Suprapubic skin (tissue), 4 donors: ENCODE measurements around the gene SLC5A4.

Experiments
- POLR2A ChIP-seq, 2 donors: fragments of 450-650 bp; IDR thresholded peaks; one replicate each; pipeline ENCODE4 v1.6.1; 2017; ENCODE audit warnings: antibody characterized with exemption in 2 of 2, mild to moderate bottlenecking in 2 of 2, moderate library complexity in 2 of 2
- POLR2AphosphoS5 ChIP-seq, 3 donors: sonication (generic); formaldehyde crosslinking; IDR thresholded peaks; one replicate each; pipeline ENCODE4 v1.6.1; 2017; ENCODE audit warnings: antibody characterized with exemption in 3 of 3
- TF ChIP-seq, protein P1 (sequence below), 2 donors: fragments of 200-600 bp in 1 of 2; fragments of 450-650 bp in 1 of 2; sonication (generic) in 1 of 2; IDR thresholded peaks; one replicate each; pipeline ENCODE4 v1.5.1; 2016 to 2019; ENCODE audit warnings: antibody characterized with exemption in 2 of 2, mild to moderate bottlenecking in 1 of 2, moderate library complexity in 1 of 2

DNA sequence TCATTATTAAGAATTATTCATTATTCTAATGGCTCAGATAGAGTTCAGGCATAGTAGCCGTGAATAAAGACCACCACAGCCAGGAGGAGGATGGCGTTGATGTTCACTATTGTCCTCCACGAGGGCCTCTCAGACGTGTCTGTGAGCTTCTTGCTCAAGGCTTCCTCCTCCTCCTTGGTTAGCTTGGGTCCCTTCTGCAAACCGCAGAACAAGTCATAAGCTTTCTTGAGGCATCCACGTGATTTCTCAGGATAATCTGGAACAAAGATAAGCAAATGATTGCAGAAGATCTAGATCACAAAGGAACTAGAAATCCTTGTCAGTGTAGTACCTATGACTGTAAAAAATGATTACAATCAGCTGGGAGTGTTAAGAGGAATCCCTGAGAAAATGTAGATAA, 36.7 kb downstream of the SLC5A4 start:
- TF ChIP-seq POLR2AphosphoS5 (IDR thresholded peaks at IDR 0.05) (no peak), POLR2A (IDR thresholded peaks at IDR 0.05) (no peak)
- TF ChIP-seq, protein P1, sequence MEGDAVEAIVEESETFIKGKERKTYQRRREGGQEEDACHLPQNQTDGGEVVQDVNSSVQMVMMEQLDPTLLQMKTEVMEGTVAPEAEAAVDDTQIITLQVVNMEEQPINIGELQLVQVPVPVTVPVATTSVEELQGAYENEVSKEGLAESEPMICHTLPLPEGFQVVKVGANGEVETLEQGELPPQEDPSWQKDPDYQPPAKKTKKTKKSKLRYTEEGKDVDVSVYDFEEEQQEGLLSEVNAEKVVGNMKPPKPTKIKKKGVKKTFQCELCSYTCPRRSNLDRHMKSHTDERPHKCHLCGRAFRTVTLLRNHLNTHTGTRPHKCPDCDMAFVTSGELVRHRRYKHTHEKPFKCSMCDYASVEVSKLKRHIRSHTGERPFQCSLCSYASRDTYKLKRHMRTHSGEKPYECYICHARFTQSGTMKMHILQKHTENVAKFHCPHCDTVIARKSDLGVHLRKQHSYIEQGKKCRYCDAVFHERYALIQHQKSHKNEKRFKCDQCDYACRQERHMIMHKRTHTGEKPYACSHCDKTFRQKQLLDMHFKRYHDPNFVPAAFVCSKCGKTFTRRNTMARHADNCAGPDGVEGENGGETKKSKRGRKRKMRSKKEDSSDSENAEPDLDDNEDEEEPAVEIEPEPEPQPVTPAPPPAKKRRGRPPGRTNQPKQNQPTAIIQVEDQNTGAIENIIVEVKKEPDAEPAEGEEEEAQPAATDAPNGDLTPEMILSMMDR (IDR thresholded peaks at IDR 0.05), result no peak
